OCI-LY3 (cell line): ENCODE data around the gene SLC35F6.

Experiments
- EZH2phosphoT487 ChIP-seq: fragments of 200-600 bp; shearing (Covaris generic); IDR thresholded peaks from 2 replicates; pipeline ENCODE4 v1.6.1; 2018; ENCODE audit warnings: antibody characterized with exemption, mixed run types, low read depth
- TF ChIP-seq, protein P1 (sequence below): fragments of 200-600, 300-600 bp; sonication (generic); IDR thresholded peaks from 2 replicates; pipeline ENCODE4 v1.5.1; 2014; ENCODE audit warnings: antibody characterized with exemption, low read length, low read depth

DNA sequence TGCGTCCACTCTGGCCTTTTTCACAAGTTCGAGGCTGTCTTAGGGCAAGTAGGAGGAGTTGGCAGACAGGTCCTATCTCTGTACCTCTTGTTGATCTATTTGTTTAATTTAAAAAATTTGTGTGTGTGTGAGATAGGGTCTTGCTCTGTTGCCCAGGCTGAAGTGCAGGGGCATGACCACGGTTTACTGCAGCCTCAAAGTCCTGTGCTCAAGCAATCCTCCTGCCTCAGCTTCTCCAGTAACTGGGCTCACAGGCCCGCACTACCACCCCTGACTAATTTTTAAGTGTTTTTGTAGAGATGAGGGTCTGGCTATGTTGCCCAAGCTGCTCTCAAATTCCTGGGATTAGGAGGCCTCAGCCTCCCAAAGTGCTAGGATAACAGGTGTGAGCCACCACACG, 4.2 kb upstream of the SLC35F6 start:
- TF ChIP-seq, protein P1, sequence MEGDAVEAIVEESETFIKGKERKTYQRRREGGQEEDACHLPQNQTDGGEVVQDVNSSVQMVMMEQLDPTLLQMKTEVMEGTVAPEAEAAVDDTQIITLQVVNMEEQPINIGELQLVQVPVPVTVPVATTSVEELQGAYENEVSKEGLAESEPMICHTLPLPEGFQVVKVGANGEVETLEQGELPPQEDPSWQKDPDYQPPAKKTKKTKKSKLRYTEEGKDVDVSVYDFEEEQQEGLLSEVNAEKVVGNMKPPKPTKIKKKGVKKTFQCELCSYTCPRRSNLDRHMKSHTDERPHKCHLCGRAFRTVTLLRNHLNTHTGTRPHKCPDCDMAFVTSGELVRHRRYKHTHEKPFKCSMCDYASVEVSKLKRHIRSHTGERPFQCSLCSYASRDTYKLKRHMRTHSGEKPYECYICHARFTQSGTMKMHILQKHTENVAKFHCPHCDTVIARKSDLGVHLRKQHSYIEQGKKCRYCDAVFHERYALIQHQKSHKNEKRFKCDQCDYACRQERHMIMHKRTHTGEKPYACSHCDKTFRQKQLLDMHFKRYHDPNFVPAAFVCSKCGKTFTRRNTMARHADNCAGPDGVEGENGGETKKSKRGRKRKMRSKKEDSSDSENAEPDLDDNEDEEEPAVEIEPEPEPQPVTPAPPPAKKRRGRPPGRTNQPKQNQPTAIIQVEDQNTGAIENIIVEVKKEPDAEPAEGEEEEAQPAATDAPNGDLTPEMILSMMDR = no peak
- TF ChIP-seq EZH2phosphoT487 = no peak
